HG02571 (cell line): ENCODE data around the gene NOG.

Source experiments
- ATAC-seq: cut with Tn5 transposase; IDR thresholded peaks from one replicate; pipeline ENCODE4 v1.9.1; 2021; ENCODE audit warnings: mild to moderate bottlenecking, moderate library complexity; ENCODE audit not compliant: unreplicated experiment

Gene NOG

GRCh38 chr17:56635641-56636040, 42.1 kb downstream of the NOG start:
- no peak for ATAC-seq

DNA sequence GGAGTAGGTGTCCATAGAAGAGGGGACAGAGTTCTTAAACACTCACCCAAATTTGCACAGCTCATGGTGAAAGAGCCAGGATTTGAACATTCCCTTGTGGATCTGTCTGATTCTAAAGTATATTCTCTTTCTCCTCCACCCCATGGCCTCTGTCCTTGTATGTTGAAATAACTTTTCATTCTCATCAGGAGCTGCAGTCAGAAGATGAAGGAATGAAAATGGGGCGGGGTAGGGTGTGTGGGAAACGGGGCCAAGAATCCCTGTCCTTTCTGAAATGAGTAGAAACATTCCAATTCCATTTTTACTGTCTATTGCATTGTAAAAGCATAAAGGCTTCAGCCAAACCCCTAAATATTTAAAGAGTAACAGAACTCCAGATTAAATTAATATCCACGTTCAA, 42.8 kb downstream of the NOG start:
- no peak for ATAC-seq

GRCh38 chr17:56637254-56637653, 43.8 kb downstream of the NOG start:
- ATAC-seq = no peak

DNA sequence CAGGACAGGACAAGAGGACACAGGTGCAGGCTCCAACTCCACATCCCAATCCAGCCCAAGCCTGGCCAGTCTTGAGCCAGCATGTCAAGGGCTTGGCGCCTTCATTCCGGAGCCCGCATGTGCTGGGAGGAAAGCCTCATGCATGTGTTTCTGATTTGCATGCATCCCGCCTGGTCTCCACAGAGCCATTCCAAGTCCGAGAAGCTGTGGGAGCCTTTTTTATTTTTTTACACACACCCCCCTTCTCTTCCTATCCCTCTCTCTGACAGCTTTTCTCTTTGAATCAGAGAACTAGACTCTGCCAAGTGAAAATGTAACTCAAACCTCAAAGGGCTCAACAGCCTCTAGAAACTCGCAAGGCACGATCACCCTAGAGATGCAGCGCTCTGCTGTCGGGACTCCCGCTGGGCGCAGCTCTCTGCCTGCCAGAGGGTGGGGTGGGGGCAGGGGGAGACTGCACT, 45.1 kb downstream of the NOG start:
- ATAC-seq = no peak

- ATAC-seq = no peak
Observed at GRCh38 chr17:56639517-56639916, 46.0 kb downstream of the NOG start.

DNA sequence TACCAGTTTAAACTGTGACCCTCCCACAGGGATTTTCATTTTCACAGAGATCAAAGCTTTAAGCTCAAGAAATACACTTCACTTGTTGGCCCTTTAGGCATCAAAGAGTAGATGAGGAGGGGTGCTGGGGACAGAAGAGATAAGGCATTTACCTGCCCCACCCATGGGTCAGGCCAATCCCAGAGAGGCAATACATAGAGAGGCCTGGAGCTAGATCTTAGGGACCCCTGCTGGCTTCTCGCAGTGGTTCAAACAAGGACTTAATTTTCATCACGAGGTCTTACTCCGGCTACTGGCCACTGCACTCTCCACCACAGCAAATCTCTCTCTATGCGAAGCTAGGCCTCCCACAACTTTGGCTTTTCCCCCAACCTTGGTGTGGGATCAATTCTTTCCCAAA, 46.6 kb downstream of the NOG start:
- ATAC-seq = no peak

DNA sequence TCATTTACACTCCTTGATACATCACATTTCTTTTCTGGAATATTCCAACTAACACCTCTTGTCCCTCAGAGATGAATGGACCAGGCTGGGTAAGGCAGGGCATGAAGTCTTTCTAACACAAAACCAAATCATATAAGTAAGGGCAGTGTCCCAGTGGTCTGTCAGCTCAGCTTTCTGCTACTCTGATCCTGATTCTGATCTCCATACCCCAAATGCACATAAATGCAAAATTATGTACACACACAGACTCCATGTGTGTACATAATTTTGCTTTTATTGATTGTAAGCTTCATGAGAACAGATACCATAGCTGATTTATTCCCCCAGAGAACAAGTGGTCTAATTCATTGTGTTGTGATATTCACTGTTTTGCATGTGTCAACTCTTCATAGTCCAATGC, 47.9 kb downstream of the NOG start:
- ATAC-seq = no peak

DNA sequence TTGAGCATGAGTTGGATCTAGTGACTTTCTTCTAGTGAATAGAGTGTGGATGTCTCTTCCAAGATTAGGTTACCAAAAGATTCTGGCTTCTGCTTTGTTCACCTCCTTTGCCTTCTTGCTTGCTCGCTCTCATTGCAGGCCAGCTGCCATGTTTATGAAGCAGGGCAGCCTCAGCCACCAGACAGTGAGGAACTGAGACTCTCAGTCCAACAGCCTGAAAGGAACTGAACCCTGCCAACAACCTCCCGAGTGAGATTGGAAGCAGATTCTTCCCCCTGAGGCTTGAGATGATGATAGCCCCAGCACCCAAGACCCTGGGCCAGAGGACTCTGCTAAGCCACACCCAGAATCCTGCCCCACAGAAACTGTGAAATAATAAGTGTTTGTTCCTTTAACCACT, 48.4 kb downstream of the NOG start:
- ATAC-seq = no peak

- ATAC-seq = no peak
Observed at GRCh38 chr17:56642424-56642823, 48.9 kb downstream of the NOG start.
